ENCODE data around the gene SYNDIG1. TPM values are rescaled to one million over a fixed set of nuclear protein-coding genes. Genes with fewer than 3 reads are reported as not detected.

SYNDIG1 gene
- total RNA-seq, 1 donor from 2014 or later: not detected

GRCh38 chr20:24574307-24574706 is 104.9 kb downstream of the SYNDIG1 start:
- TF ChIP-seq CTCF (IDR thresholded peaks at IDR 0.05; ENCODE audit: insufficient read depth, low read length, severe bottlenecking): no peak
- no peak for FAIRE-seq

GRCh38 chr20:24574797-24575196 is 105.4 kb downstream of the SYNDIG1 start:
- FAIRE-seq: peak; percentile 23
- no peak for TF ChIP-seq CTCF (IDR thresholded peaks at IDR 0.05; ENCODE audit: insufficient read depth, low read length, severe bottlenecking)
- H3K36me3 ChIP-seq (ENCODE audit: control insufficient read depth, insufficient read depth, low read length): no peaks in the 10 kb centered on the region

More at GRCh38 chr20:24574307-24574706, 104.9 kb downstream of the SYNDIG1 start:
- H3K36me3 ChIP-seq (ENCODE audit: control insufficient read depth, insufficient read depth, low read length): no peaks in the 10 kb centered on the region
- H3K4me3 ChIP-seq (ENCODE audit: low read depth, low read length): no peak overlapping the region
- no peak for DNase-seq (ENCODE audit: low read depth)
- no peaks in the 10 kb centered on the region for H3K27me3 ChIP-seq (ENCODE audit: control insufficient read depth, insufficient read depth, low read length)

GRCh38 chr20:24575811-24576210 is 106.4 kb downstream of the SYNDIG1 start:
- no peak for TF ChIP-seq CTCF (IDR thresholded peaks at IDR 0.05; ENCODE audit: insufficient read depth, low read length, severe bottlenecking)
- no peak overlapping the region for H3K4me3 ChIP-seq (ENCODE audit: low read depth, low read length)
- no peaks in the 10 kb centered on the region for H3K27me3 ChIP-seq (ENCODE audit: control insufficient read depth, insufficient read depth, low read length)
- H3K36me3 ChIP-seq (ENCODE audit: control insufficient read depth, insufficient read depth, low read length): no peaks in the 10 kb centered on the region
- DNase-seq (ENCODE audit: low read depth): no peak
- FAIRE-seq: no peak

More at GRCh38 chr20:24574797-24575196, 105.4 kb downstream of the SYNDIG1 start:
- no peak for DNase-seq (ENCODE audit: low read depth)
- H3K4me3 ChIP-seq (ENCODE audit: low read depth, low read length): no peak overlapping the region
- H3K27me3 ChIP-seq (ENCODE audit: control insufficient read depth, insufficient read depth, low read length): no peaks in the 10 kb centered on the region

GRCh38 chr20:24576447-24576846 is 107.0 kb downstream of the SYNDIG1 start:
- FAIRE-seq: no peak
- TF ChIP-seq CTCF (IDR thresholded peaks at IDR 0.05; ENCODE audit: insufficient read depth, low read length, severe bottlenecking): no peak
- no peaks in the 10 kb centered on the region for H3K36me3 ChIP-seq (ENCODE audit: control insufficient read depth, insufficient read depth, low read length)
- H3K27me3 ChIP-seq (ENCODE audit: control insufficient read depth, insufficient read depth, low read length): no peaks in the 10 kb centered on the region
- no peak for DNase-seq (ENCODE audit: low read depth)
- H3K4me3 ChIP-seq (ENCODE audit: low read depth, low read length): no peak overlapping the region

- Histone ChIP-seq H3K36me3 (ENCODE audit: control insufficient read depth, insufficient read depth, low read length) (no peaks in the 10 kb centered on the region), H3K4me3 (ENCODE audit: low read depth, low read length) (no peak overlapping the region), H3K27me3 (ENCODE audit: control insufficient read depth, insufficient read depth, low read length) (no peaks in the 10 kb centered on the region)
- FAIRE-seq: no peak
- no peak for DNase-seq (ENCODE audit: low read depth)
- TF ChIP-seq CTCF (IDR thresholded peaks at IDR 0.05; ENCODE audit: insufficient read depth, low read length, severe bottlenecking): no peak
Measured at GRCh38 chr20:24577271-24577909, 108.0 kb downstream of the SYNDIG1 start.
